BLaER1 treated with 17β-estradiol and CSF1 and Interleukin-3, amounts not matched to agents 10 nM and 100 nM (cell line): ENCODE measurements around the gene ATP11A.
"Not testable (repeated sequence)": the region's sequence is repeated elsewhere in the genome, so short reads cannot be mapped to it uniquely, and the experiment has no call there.

Source experiments
- H3K27ac ChIP-seq, 11 experiments: shearing (Covaris generic); formaldehyde crosslinking; 2 replicates each; pipeline ENCODE4 v1.8.1; 2022
- H3K27me3 ChIP-seq, 11 experiments: shearing (Covaris generic); formaldehyde crosslinking; 2 replicates each; pipeline ENCODE4 v1.8.1; 2022
- H3K36me3 ChIP-seq, 11 experiments: shearing (Covaris generic); formaldehyde crosslinking; 2 replicates each; pipeline ENCODE4 v1.8.1; 2022
- H3K4me1 ChIP-seq, 10 experiments: shearing (Covaris generic); formaldehyde crosslinking; 2 replicates each; pipeline ENCODE4 v1.8.1; 2022
- H3K4me2 ChIP-seq, 11 experiments: shearing (Covaris generic); formaldehyde crosslinking; 2 replicates each; pipeline ENCODE4 v1.8.1; 2022
- H3K4me3 ChIP-seq, 10 experiments: shearing (Covaris generic); formaldehyde crosslinking; 2 replicates each; pipeline ENCODE4 v1.8.1; 2022
- H3K9ac ChIP-seq, 11 experiments: shearing (Covaris generic); formaldehyde crosslinking; 2 replicates each; pipeline ENCODE4 v1.8.1; 2022
- H3K9me3 ChIP-seq, 11 experiments: shearing (Covaris generic); formaldehyde crosslinking; replicated peaks in 1 of 11; 2 replicates each; pipeline ENCODE4 v1.8.1; 2022
- H4K20me1 ChIP-seq, 11 experiments: shearing (Covaris generic); formaldehyde crosslinking; 2 replicates each; pipeline ENCODE4 v1.8.1; 2022
- Cebpa-rat ChIP-seq, 11 experiments: shearing (Covaris generic); IDR thresholded peaks; 2 replicates each; pipeline ENCODE4 v1.8.1; 2022

Gene ATP11A

DNA sequence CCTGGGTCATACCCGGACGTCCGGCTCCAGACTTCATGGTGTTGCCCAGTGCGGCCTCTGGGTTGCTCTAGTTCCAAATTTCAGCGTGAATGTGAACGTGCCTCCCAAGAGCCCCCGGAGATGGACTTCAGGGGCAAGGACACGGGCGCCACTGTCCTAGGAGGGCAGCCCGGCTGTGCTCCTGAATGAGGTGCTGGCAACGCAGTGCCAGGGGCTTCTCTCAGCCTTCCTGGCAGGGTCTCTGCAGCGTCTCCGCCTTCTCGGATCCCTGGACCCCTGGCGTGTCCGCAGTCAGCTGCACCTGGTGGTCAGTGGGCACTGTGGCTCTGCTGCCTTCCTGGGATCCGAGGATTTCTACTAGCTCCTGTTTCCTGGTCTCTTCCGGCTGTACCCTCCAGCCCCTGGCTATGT lies 177.5 kb downstream of the ATP11A start:
- Histone ChIP-seq H3K4me2 (no peak overlapping the region), H3K9me3 (no peaks in the 10 kb centered on the region)
- no peak for TF ChIP-seq Cebpa-rat (IDR thresholded peaks at IDR 0.05)

DNA sequence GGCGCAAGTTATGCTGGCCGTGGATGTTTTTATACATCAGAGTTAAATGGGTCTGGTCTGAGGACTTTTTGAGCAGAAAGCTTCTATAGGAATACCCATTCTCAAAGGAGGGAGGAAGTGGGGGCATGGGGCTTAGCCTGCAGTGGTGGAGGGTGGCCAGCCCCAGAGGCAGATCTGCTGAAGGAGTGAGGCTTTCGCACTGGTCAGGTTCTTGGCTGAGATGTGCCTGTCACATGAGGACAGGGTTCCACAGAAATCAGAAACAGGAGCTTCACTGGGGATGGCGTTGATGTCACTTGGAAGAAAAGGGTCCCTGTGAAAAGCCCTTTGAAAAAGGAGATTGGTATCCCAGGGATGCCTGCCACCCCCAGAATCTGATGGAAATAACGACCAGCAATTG lies 178.5 kb downstream of the ATP11A start:
- Histone ChIP-seq H3K4me3 (no peak overlapping the region), H3K4me1 (peaks cover 15 to 42% (median 32%) of the 10 kb centered on the region in 10 experiments), H3K9me3 (no peaks in the 10 kb centered on the region), H4K20me1 (peaks cover 0 to 51% (median 35%) of the 10 kb centered on the region in 11 experiments; a peak in 17 of 22 replicates), H3K27ac (no peak overlapping the region), H3K4me2 (no peak overlapping the region), H3K36me3 (peaks cover 18 to 78% (median 54%) of the 10 kb centered on the region in 11 experiments), H3K27me3 (peaks cover 0 to 9% (median 0%) of the 10 kb centered on the region in 11 experiments; a peak in 3 of 22 replicates), H3K9ac (no peak overlapping the region)
- TF ChIP-seq Cebpa-rat (IDR thresholded peaks at IDR 0.05) = no peak

More for the DNA sequence above, 177.5 kb downstream of the ATP11A start:
- Histone ChIP-seq H3K27me3 (peaks cover 0 to 9% (median 0%) of the 10 kb centered on the region in 11 experiments; a peak in 2 of 22 replicates), H3K36me3 (peaks cover 25 to 85% (median 64%) of the 10 kb centered on the region in 11 experiments), H3K4me1 (peaks cover 7 to 32% (median 22%) of the 10 kb centered on the region in 10 experiments), H4K20me1 (peaks cover 0 to 50% (median 28%) of the 10 kb centered on the region in 11 experiments; a peak in 17 of 22 replicates), H3K9ac (no peak overlapping the region), H3K4me3 (no peak overlapping the region), H3K27ac (no peak overlapping the region)

- no peak for TF ChIP-seq Cebpa-rat (IDR thresholded peaks at IDR 0.05)
Measured at GRCh38 chr13:112869202-112870050, 179.6 kb downstream of the ATP11A start.

GRCh38 chr13:112870051-112870331 lies 180.2 kb downstream of the ATP11A start:
- no peak for TF ChIP-seq Cebpa-rat (IDR thresholded peaks at IDR 0.05)
- Histone ChIP-seq H3K27me3 (peaks cover 0 to 9% (median 0%) of the 10 kb centered on the region in 11 experiments; a peak in 3 of 22 replicates), H3K4me1 (peaks cover 15 to 53% (median 44%) of the 10 kb centered on the region in 10 experiments)

More at GRCh38 chr13:112869202-112870050, 179.6 kb downstream of the ATP11A start:
- Histone ChIP-seq H4K20me1 (peaks cover 0 to 62% (median 45%) of the 10 kb centered on the region in 11 experiments; a peak in 20 of 22 replicates), H3K4me1 (peaks cover 15 to 53% (median 43%) of the 10 kb centered on the region in 10 experiments), H3K9ac (peak overlapping the region in 3 of 11 experiments; percentile 13 to 38 (median 14); a peak in 3 of 22 replicates), H3K36me3 (peaks cover 18 to 85% (median 50%) of the 10 kb centered on the region in 11 experiments), H3K4me3 (no peak overlapping the region), H3K27me3 (peaks cover 0 to 9% (median 0%) of the 10 kb centered on the region in 11 experiments; a peak in 3 of 22 replicates), H3K9me3 (no peaks in the 10 kb centered on the region), H3K4me2 (peak overlapping the region in 10 of 11 experiments; percentile 3 to 55 (median 44); a peak in 19 of 22 replicates), H3K27ac (no peak overlapping the region)

GRCh38 chr13:112870737-112871287 lies 181.0 kb downstream of the ATP11A start:
- H3K4me1 ChIP-seq = peaks cover 15 to 53% (median 44%) of the 10 kb centered on the region in 10 experiments
- peak overlapping the region in 2 of 11 experiments; percentile 36 to 65; a peak in 2 of 22 replicates for H3K4me2 ChIP-seq
- no peak for TF ChIP-seq Cebpa-rat (IDR thresholded peaks at IDR 0.05)
- H3K9ac ChIP-seq = 0 out of 22 replicates have a peak overlapping the region, but pooled peaks of 1 of the 11 experiments have one; percentile 16
- no peak overlapping the region for H3K27ac ChIP-seq
- peaks cover 18 to 85% (median 52%) of the 10 kb centered on the region in 11 experiments for H3K36me3 ChIP-seq
- peaks cover 0 to 9% (median 0%) of the 10 kb centered on the region in 11 experiments; a peak in 5 of 22 replicates for H3K27me3 ChIP-seq
- peaks cover 5 to 76% (median 57%) of the 10 kb centered on the region in 11 experiments; a peak in 21 of 22 replicates for H4K20me1 ChIP-seq
- no peaks in the 10 kb centered on the region for H3K9me3 ChIP-seq
- H3K4me3 ChIP-seq = no peak overlapping the region

More at GRCh38 chr13:112870051-112870331, 180.2 kb downstream of the ATP11A start:
- H3K9ac ChIP-seq = peak overlapping the region in 2 of 11 experiments; percentile 13 to 38; a peak in 1 of 22 replicates
- no peak overlapping the region for H3K27ac ChIP-seq
- H3K4me2 ChIP-seq = peak overlapping the region in 9 of 11 experiments; percentile 5 to 55 (median 44); a peak in 15 of 22 replicates
- peaks cover 18 to 85% (median 50%) of the 10 kb centered on the region in 11 experiments for H3K36me3 ChIP-seq
- no peak overlapping the region for H3K4me3 ChIP-seq
- peaks cover 5 to 68% (median 51%) of the 10 kb centered on the region in 11 experiments; a peak in 21 of 22 replicates for H4K20me1 ChIP-seq
- no peaks in the 10 kb centered on the region for H3K9me3 ChIP-seq

DNA sequence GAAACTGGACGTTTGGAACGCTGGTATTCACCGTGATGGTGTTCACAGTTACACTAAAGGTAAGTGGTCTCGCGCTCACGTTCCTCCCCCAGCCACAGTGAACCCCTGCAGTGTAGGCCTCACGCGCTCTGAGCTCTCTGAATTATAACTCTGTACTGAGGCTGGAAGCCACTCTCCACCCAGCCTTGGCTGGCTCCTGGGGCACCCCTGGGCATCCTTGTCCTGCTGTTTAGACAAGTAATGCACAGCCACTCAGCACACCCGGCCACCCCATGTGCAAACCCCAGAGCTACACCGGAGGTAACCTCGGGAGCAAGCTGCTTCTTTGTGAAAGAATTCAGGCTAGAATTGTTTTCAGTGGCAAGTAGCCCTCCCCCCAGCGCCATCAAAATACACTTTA lies 181.9 kb downstream of the ATP11A start:
- Histone ChIP-seq H4K20me1 (peaks cover 5 to 85% (median 61%) of the 10 kb centered on the region in 11 experiments; a peak in 21 of 22 replicates), H3K9ac (no peak overlapping the region)

DNA sequence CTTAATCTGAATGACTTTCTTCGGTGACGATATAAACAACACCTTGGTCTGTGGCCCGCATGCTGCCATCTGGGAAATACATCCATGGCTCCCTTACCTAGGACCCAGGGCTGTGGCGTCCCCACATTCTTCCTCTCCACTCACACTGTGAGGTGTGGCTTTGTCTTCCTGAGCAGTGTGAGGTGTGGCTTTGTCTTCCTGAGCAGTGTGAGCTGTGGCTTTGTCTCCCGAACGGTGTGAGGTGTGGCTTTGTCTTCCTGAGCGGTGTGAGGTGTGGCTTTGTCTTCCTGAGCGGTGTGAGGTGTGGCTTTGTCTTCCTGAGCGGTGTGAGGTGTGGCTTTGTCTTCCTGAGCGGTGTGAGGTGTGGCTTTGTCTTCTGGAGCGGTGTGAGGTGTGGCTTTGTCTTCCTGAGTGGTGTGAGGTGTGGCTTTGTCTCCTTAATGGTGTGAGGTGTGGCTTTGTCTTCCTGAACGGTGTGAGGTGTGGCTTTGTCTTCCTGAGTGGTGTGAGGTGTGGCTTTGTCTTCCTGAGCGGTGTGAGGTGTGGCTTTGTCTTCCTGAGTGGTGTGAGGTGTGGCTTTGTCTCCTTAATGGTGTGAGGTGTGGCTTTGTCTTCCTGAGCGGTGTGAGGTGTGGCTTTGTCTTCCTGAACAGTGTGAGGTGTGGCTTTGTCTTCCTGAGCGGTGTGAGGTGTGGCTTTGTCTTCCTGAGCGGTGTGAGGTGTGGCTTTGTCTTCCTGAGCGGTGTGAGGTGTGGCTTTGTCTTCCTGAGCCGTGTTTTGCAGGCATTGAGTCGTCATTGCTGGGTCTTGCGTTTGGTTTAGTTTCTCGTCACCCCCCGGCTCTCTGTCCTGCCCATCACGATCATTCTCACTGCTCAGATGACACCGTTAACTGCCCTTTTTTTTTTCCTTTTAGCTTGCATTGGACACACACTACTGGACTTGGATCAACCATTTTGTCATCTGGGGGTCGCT lies 183.1 kb downstream of the ATP11A start:
- H3K9me3 ChIP-seq, H3K27me3 ChIP-seq, H3K4me3 ChIP-seq, H3K9ac ChIP-seq: not testable (repeated sequence)
- Histone ChIP-seq H3K4me1 (peaks cover 15 to 53% (median 44%) of the 10 kb centered on the region in 10 experiments), H3K36me3 (peaks cover 24 to 85% (median 51%) of the 10 kb centered on the region in 11 experiments), H3K4me2 (peak overlapping the region in 10 of 11 experiments; percentile 43 to 83 (median 64); a peak in 21 of 22 replicates), H3K27ac (0 out of 22 replicates have a peak overlapping the region, but pooled peaks of 1 of the 11 experiments have one; percentile 12), H4K20me1 (peaks cover 5 to 90% (median 63%) of the 10 kb centered on the region in 11 experiments; a peak in 21 of 22 replicates)

More for the DNA sequence above, 181.9 kb downstream of the ATP11A start:
- Histone ChIP-seq H3K4me1 (peaks cover 15 to 53% (median 44%) of the 10 kb centered on the region in 10 experiments), H3K4me3 (no peak overlapping the region), H3K36me3 (peaks cover 23 to 85% (median 52%) of the 10 kb centered on the region in 11 experiments), H3K27ac (no peak overlapping the region), H3K27me3 (peaks cover 0 to 9% (median 0%) of the 10 kb centered on the region in 11 experiments; a peak in 5 of 22 replicates), H3K4me2 (peak overlapping the region in 7 of 11 experiments; percentile 17 to 73 (median 62); a peak in 9 of 22 replicates), H3K9me3 (no peaks in the 10 kb centered on the region)
- TF ChIP-seq Cebpa-rat (IDR thresholded peaks at IDR 0.05) = no peak
